GM23338 (cell line): ENCODE data around the gene BPI. TPM values are rescaled to one million over a fixed set of nuclear protein-coding genes. Genes with fewer than 3 reads are reported as not detected.

Source experiments
- ATAC-seq: fragments of 200-7000 bp; cut with Tn5 transposase; 3 replicates; pipeline ENCODE4 v1.9.1; 2020
- DNase-seq: peaks from one replicate; pipeline ENCODE4 v3.0.0-alpha.2; 2015; ENCODE audit warnings: low spot score
- H2AFZ ChIP-seq: fragments of 200-600 bp; sonication (generic); 2 replicates; pipeline ENCODE4 v1.8.0; 2016; ENCODE audit warnings: antibody characterized with exemption, mild to moderate bottlenecking, moderate library complexity
- H3F3A ChIP-seq: fragments of 200-600 bp; sonication (generic); replicated peaks from 2 replicates; pipeline ENCODE4 v1.8.0; 2017; ENCODE audit warnings: antibody characterized with exemption, mixed run types, low read depth
- H3K27ac ChIP-seq: fragments of 200-600 bp; sonication (generic); 2 replicates; pipeline ENCODE4 v1.6.1; 2016; ENCODE audit warnings: low read depth
- H3K27me3 ChIP-seq: fragments of 200-600 bp; sonication (generic); 2 replicates; pipeline ENCODE4 v1.8.0; 2016; ENCODE audit warnings: mild to moderate bottlenecking, mixed run types, moderate library complexity; ENCODE audit not compliant: insufficient read depth
- H3K36me3 ChIP-seq: fragments of 200-600 bp; sonication (generic); 2 replicates; pipeline ENCODE4 v1.8.0; 2016; ENCODE audit warnings: mild to moderate bottlenecking; ENCODE audit not compliant: insufficient read depth
- H3K4me1 ChIP-seq: fragments of 200-600 bp; sonication (generic); 2 replicates; pipeline ENCODE4 v1.8.0; 2016; ENCODE audit warnings: mild to moderate bottlenecking, moderate library complexity; ENCODE audit not compliant: insufficient read depth
- H3K4me2 ChIP-seq: fragments of 200-600 bp; sonication (generic); 2 replicates; pipeline ENCODE4 v1.7.1; 2017; ENCODE audit warnings: mixed run types
- H3K4me3 ChIP-seq: fragments of 200-600 bp; sonication (generic); 2 replicates; pipeline ENCODE4 v1.6.1; 2016; ENCODE audit warnings: mixed run types
- H3K79me2 ChIP-seq: fragments of 200-600 bp; sonication (generic); replicated peaks from 2 replicates; pipeline ENCODE4 v1.8.0; 2017; ENCODE audit warnings: mild to moderate bottlenecking; ENCODE audit not compliant: insufficient read depth
- H3K9me2 ChIP-seq: fragments of 200-600 bp; sonication (generic); 2 replicates; pipeline ENCODE4 v1.8.0; 2017; ENCODE audit not compliant: insufficient read depth
- H4K20me1 ChIP-seq: fragments of 200-600 bp; sonication (generic); replicated peaks from 2 replicates; pipeline ENCODE4 v1.8.0; 2017; ENCODE audit warnings: mild to moderate bottlenecking; ENCODE audit not compliant: insufficient read depth
- H3K27ac Mint-ChIP-seq: 2 replicates; pipeline ENCODE4 v1.8.0; 2020; ENCODE audit warnings: inconsistent platforms, mild to moderate bottlenecking, moderate library complexity, mixed read lengths
- H3K27me3 Mint-ChIP-seq: 3 replicates; pipeline ENCODE4 v1.8.0; 2022; ENCODE audit warnings: low read depth, mild to moderate bottlenecking, moderate library complexity, mixed read lengths, inconsistent platforms; ENCODE audit not compliant: insufficient read depth, poor library complexity
- H3K36me3 Mint-ChIP-seq: 3 replicates; pipeline ENCODE4 v1.8.0; 2021; ENCODE audit warnings: low read depth, mild to moderate bottlenecking, inconsistent platforms, moderate library complexity, mixed read lengths
- H3K4me1 Mint-ChIP-seq: 3 replicates; pipeline ENCODE4 v1.8.0; 2020; ENCODE audit warnings: mild to moderate bottlenecking, inconsistent platforms, mixed read lengths
- H3K4me3 Mint-ChIP-seq: 3 replicates; pipeline ENCODE4 v1.8.0; 2021; ENCODE audit warnings: moderate library complexity, mild to moderate bottlenecking, inconsistent platforms, mixed read lengths
- H3K9me3 Mint-ChIP-seq: 3 replicates; pipeline ENCODE4 v1.8.0; 2020; ENCODE audit warnings: moderate library complexity, mild to moderate bottlenecking, inconsistent platforms, mixed read lengths
- CREB1 ChIP-seq: fragments of 250-450 bp; sonication (Bioruptor Pico); IDR thresholded peaks from 2 replicates; pipeline ENCODE4 v1.5.0; 2020; ENCODE audit warnings: low read depth, mild to moderate bottlenecking, moderate library complexity
- EZH2 ChIP-seq: fragments of 200-600 bp; sonication (generic); IDR thresholded peaks from one replicate; pipeline ENCODE4 v1.8.0; 2017; ENCODE audit warnings: antibody characterized with exemption, mild to moderate bottlenecking, low read depth; ENCODE audit not compliant: unreplicated experiment
- EZH2phosphoT487 ChIP-seq: fragments of 200-600 bp; sonication (generic); IDR thresholded peaks from one replicate; pipeline ENCODE4 v1.8.1; 2018; ENCODE audit warnings: antibody characterized with exemption; ENCODE audit not compliant: unreplicated experiment
- JUNB ChIP-seq: IDR thresholded peaks from one replicate; pipeline ENCODE4 v1.6.1; 2016; ENCODE audit warnings: antibody characterized with exemption; ENCODE audit not compliant: unreplicated experiment
- NANOG ChIP-seq: IDR thresholded peaks from 2 replicates; pipeline ENCODE4 v1.6.1; 2016; ENCODE audit warnings: antibody characterized with exemption, borderline replicate concordance
- POLR2AphosphoS5 ChIP-seq: IDR thresholded peaks from 2 replicates; pipeline ENCODE4 v1.6.1; 2016; ENCODE audit warnings: antibody characterized with exemption, low read depth
- STAT1 ChIP-seq: IDR thresholded peaks from one replicate; pipeline ENCODE4 v1.6.1; 2016; ENCODE audit warnings: antibody characterized with exemption; ENCODE audit not compliant: unreplicated experiment
- ZNF114 ChIP-seq: fragments of 250-450 bp; sonication (Bioruptor Pico); IDR thresholded peaks from 2 replicates; pipeline ENCODE4 v1.5.0; 2020; ENCODE audit warnings: mild to moderate bottlenecking, moderate library complexity
- ZNF331 ChIP-seq: fragments of 250-450 bp; sonication (Bioruptor Pico); IDR thresholded peaks from 2 replicates; pipeline ENCODE4 v1.5.0; 2020; ENCODE audit warnings: low read depth, mild to moderate bottlenecking, moderate library complexity
- polyA plus RNA-seq: library from polyadenylated mRNA; unstranded; fragments of >200 nt; fragmentation: Nextera tagmentation; extraction: Ambion mirVana; gene quantifications from 2 replicates; pipeline ENCODE4 v1.2.1, GENCODE V29; 2016
- total RNA-seq: library from RNA; depleted of rRNA; stranded (reverse); fragments of >200 nt; shearing (Covaris generic); gene quantifications from 2 replicates; pipeline ENCODE4 v1.2.3, GENCODE V29; 2014
- TF ChIP-seq, protein P1 (sequence below): fragments of 250-450 bp; sonication (Bioruptor Pico); IDR thresholded peaks from 2 replicates; pipeline ENCODE4 v1.5.0; 2020; ENCODE audit warnings: mild to moderate bottlenecking, moderate library complexity
- TF ChIP-seq, protein P2 (sequence below): IDR thresholded peaks from 2 replicates; pipeline ENCODE4 v1.6.1; 2016; ENCODE audit warnings: antibody characterized with exemption
- TF ChIP-seq, protein P3 (sequence below): IDR thresholded peaks from one replicate; pipeline ENCODE4 v1.6.1; 2018; ENCODE audit warnings: antibody characterized with exemption; ENCODE audit not compliant: unreplicated experiment
- TF ChIP-seq, protein P4 (sequence below), 2 experiments: fragments of 200-600 bp in 1 of 2; sonication (generic) in 1 of 2; conservative IDR thresholded peaks; 2 replicates each; pipeline versions ENCODE4 v1.5.1 to v1.6.1; 2016 to 2017; ENCODE audit warnings: antibody characterized with exemption in 2 of 2, low read depth in 2 of 2, mild to moderate bottlenecking in 2 of 2, moderate library complexity in 1 of 2

BPI gene
- total and polyA plus RNA-seq, 2 experiments from 2014 or later = not detected

DNA sequence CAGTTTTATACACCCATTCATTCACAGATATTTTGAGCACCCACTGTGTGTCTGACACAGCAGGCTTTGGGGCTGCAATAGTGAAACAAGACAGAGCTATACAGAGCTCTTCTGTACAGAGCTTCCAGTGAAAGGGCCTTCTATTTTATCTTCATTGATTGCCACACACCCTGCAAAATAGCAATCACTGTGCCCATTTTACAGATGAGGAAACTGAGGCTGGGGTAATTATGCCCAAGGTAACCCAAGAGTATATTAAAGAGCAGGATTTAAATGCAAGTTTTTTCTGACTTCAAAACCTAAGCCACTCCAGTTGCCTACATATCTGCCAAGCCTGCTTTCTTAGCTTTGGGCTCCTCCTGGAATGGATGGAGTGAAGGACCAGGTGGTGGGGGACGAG, 4.5 kb downstream of the BPI start:
- Histone ChIP-seq H2AFZ (no peak overlapping the region), H3K4me3 (no peak overlapping the region), H3K27ac (no peak overlapping the region), H3K9me2 (peaks cover 1% of the 10 kb centered on the region; the same call in 1 of the 2 replicates), H3K36me3 (no peaks in the 10 kb centered on the region), H4K20me1 (no peaks in the 10 kb centered on the region), H3K79me2 (no peaks in the 10 kb centered on the region), H3K4me2 (no peak overlapping the region), H3K27me3 (no peaks in the 10 kb centered on the region), H3F3A (no peaks in the 10 kb centered on the region), H3K4me1 (no peaks in the 10 kb centered on the region)
- Mint-ChIP-seq H3K9me3 (no peaks in the 10 kb centered on the region), H3K4me1 (no peaks in the 10 kb centered on the region), H3K27ac (no peak overlapping the region), H3K36me3 (no peaks in the 10 kb centered on the region), H3K4me3 (no peak overlapping the region), H3K27me3 (no peaks in the 10 kb centered on the region)
- ATAC-seq = no peak
- TF ChIP-seq, protein P1, sequence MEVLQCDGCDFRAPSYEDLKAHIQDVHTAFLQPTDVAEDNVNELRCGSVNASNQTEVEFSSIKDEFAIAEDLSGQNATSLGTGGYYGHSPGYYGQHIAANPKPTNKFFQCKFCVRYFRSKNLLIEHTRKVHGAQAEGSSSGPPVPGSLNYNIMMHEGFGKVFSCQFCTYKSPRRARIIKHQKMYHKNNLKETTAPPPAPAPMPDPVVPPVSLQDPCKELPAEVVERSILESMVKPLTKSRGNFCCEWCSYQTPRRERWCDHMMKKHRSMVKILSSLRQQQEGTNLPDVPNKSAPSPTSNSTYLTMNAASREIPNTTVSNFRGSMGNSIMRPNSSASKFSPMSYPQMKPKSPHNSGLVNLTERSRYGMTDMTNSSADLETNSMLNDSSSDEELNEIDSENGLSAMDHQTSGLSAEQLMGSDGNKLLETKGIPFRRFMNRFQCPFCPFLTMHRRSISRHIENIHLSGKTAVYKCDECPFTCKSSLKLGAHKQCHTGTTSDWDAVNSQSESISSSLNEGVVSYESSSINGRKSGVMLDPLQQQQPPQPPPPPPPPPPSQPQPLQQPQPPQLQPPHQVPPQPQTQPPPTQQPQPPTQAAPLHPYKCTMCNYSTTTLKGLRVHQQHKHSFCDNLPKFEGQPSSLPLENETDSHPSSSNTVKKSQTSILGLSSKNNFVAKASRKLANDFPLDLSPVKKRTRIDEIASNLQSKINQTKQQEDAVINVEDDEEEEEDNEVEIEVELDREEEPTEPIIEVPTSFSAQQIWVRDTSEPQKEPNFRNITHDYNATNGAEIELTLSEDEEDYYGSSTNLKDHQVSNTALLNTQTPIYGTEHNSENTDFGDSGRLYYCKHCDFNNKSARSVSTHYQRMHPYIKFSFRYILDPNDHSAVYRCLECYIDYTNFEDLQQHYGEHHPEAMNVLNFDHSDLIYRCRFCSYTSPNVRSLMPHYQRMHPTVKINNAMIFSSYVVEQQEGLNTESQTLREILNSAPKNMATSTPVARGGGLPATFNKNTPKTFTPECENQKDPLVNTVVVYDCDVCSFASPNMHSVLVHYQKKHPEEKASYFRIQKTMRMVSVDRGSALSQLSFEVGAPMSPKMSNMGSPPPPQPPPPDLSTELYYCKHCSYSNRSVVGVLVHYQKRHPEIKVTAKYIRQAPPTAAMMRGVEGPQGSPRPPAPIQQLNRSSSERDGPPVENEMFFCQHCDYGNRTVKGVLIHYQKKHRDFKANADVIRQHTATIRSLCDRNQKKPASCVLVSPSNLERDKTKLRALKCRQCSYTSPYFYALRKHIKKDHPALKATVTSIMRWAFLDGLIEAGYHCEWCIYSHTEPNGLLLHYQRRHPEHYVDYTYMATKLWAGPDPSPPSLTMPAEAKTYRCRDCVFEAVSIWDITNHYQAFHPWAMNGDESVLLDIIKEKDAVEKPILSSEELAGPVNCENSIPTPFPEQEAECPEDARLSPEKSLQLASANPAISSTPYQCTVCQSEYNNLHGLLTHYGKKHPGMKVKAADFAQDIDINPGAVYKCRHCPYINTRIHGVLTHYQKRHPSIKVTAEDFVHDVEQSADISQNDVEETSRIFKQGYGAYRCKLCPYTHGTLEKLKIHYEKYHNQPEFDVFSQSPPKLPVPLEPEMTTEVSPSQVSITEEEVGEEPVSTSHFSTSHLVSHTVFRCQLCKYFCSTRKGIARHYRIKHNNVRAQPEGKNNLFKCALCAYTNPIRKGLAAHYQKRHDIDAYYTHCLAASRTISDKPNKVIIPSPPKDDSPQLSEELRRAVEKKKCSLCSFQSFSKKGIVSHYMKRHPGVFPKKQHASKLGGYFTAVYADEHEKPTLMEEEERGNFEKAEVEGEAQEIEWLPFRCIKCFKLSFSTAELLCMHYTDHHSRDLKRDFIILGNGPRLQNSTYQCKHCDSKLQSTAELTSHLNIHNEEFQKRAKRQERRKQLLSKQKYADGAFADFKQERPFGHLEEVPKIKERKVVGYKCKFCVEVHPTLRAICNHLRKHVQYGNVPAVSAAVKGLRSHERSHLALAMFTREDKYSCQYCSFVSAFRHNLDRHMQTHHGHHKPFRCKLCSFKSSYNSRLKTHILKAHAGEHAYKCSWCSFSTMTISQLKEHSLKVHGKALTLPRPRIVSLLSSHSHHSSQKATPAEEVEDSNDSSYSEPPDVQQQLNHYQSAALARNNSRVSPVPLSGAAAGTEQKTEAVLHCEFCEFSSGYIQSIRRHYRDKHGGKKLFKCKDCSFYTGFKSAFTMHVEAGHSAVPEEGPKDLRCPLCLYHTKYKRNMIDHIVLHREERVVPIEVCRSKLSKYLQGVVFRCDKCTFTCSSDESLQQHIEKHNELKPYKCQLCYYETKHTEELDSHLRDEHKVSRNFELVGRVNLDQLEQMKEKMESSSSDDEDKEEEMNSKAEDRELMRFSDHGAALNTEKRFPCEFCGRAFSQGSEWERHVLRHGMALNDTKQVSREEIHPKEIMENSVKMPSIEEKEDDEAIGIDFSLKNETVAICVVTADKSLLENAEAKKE (CRISPR knock-in tag) = no peak
- TF ChIP-seq NANOG (no peak), EZH2 (no peak), STAT1 (no peak), ZNF114 (CRISPR knock-in tag) (no peak), CREB1 (CRISPR knock-in tag) (no peak), EZH2phosphoT487 (no peak), ZNF331 (CRISPR knock-in tag) (no peak), POLR2AphosphoS5 (no peak), JUNB (no peak)
- TF ChIP-seq, protein P2, sequence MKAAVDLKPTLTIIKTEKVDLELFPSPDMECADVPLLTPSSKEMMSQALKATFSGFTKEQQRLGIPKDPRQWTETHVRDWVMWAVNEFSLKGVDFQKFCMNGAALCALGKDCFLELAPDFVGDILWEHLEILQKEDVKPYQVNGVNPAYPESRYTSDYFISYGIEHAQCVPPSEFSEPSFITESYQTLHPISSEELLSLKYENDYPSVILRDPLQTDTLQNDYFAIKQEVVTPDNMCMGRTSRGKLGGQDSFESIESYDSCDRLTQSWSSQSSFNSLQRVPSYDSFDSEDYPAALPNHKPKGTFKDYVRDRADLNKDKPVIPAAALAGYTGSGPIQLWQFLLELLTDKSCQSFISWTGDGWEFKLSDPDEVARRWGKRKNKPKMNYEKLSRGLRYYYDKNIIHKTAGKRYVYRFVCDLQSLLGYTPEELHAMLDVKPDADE = no peak
- TF ChIP-seq, protein P3, sequence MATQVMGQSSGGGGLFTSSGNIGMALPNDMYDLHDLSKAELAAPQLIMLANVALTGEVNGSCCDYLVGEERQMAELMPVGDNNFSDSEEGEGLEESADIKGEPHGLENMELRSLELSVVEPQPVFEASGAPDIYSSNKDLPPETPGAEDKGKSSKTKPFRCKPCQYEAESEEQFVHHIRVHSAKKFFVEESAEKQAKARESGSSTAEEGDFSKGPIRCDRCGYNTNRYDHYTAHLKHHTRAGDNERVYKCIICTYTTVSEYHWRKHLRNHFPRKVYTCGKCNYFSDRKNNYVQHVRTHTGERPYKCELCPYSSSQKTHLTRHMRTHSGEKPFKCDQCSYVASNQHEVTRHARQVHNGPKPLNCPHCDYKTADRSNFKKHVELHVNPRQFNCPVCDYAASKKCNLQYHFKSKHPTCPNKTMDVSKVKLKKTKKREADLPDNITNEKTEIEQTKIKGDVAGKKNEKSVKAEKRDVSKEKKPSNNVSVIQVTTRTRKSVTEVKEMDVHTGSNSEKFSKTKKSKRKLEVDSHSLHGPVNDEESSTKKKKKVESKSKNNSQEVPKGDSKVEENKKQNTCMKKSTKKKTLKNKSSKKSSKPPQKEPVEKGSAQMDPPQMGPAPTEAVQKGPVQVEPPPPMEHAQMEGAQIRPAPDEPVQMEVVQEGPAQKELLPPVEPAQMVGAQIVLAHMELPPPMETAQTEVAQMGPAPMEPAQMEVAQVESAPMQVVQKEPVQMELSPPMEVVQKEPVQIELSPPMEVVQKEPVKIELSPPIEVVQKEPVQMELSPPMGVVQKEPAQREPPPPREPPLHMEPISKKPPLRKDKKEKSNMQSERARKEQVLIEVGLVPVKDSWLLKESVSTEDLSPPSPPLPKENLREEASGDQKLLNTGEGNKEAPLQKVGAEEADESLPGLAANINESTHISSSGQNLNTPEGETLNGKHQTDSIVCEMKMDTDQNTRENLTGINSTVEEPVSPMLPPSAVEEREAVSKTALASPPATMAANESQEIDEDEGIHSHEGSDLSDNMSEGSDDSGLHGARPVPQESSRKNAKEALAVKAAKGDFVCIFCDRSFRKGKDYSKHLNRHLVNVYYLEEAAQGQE = no peak
- TF ChIP-seq, protein P4, sequence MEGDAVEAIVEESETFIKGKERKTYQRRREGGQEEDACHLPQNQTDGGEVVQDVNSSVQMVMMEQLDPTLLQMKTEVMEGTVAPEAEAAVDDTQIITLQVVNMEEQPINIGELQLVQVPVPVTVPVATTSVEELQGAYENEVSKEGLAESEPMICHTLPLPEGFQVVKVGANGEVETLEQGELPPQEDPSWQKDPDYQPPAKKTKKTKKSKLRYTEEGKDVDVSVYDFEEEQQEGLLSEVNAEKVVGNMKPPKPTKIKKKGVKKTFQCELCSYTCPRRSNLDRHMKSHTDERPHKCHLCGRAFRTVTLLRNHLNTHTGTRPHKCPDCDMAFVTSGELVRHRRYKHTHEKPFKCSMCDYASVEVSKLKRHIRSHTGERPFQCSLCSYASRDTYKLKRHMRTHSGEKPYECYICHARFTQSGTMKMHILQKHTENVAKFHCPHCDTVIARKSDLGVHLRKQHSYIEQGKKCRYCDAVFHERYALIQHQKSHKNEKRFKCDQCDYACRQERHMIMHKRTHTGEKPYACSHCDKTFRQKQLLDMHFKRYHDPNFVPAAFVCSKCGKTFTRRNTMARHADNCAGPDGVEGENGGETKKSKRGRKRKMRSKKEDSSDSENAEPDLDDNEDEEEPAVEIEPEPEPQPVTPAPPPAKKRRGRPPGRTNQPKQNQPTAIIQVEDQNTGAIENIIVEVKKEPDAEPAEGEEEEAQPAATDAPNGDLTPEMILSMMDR (conservative IDR thresholded peaks at IDR 0.05; ENCODE audit: low read depth in 2 of 2) = no peak
- no peak for DNase-seq
